ENCODE results near the gene CAMK1D. TPM values are rescaled to one million over a fixed set of nuclear protein-coding genes. Genes with fewer than 3 reads are reported as not detected.
A peak's percentile ranks its signal among the peaks of the same experiment; 100 is the strongest.

CAMK1D gene
- total RNA-seq, 1 experiment from 2014 or later: 10.2 TPM

DNA sequence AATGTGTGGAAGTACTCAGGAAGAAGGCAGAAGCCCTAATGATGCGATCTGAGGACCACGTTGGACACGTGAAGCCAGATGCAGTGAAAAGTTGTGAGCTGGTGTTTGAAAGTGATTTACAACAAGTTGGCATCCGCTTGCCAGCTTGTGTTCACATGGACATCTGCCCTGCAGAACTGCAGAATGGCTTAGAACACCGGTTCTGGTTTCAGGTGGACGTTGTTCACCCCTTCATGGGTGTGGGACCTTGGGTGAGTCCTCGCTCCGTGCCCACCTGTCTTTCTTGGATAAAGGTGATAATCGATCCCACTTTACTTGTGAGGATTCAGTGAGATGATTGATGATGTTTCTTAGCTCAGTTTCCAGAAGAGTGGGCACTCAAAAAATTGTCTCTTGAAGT, 53.8 kb downstream of the CAMK1D start:
- ChIA-PET CTCF (no interaction called here), POLR2A (no interaction called here)
- no peak overlapping the region for H3K4me3 Mint-ChIP-seq
- 0 out of 2 replicates have a peak, but pooled peaks cover 2% of the 10 kb centered on the region for H3K9me3 Mint-ChIP-seq
- H3K27ac Mint-ChIP-seq: no peak overlapping the region
- DNase-seq (ENCODE audit: low spot score) (no peak), ATAC-seq (no peak)
- H3K4me1 Mint-ChIP-seq: peaks cover 9% of the 10 kb centered on the region
- TF ChIP-seq ZNF121 (CRISPR knock-in tag; IDR thresholded peaks at IDR 0.05): no peak
- TF ChIP-seq, protein P1, sequence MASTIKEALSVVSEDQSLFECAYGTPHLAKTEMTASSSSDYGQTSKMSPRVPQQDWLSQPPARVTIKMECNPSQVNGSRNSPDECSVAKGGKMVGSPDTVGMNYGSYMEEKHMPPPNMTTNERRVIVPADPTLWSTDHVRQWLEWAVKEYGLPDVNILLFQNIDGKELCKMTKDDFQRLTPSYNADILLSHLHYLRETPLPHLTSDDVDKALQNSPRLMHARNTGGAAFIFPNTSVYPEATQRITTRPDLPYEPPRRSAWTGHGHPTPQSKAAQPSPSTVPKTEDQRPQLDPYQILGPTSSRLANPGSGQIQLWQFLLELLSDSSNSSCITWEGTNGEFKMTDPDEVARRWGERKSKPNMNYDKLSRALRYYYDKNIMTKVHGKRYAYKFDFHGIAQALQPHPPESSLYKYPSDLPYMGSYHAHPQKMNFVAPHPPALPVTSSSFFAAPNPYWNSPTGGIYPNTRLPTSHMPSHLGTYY (CRISPR knock-in tag; IDR thresholded peaks at IDR 0.05): no peak
- no peak for TF ChIP-seq HMGA2 (CRISPR knock-in tag; IDR thresholded peaks at IDR 0.05)
- TF ChIP-seq, protein P2, sequence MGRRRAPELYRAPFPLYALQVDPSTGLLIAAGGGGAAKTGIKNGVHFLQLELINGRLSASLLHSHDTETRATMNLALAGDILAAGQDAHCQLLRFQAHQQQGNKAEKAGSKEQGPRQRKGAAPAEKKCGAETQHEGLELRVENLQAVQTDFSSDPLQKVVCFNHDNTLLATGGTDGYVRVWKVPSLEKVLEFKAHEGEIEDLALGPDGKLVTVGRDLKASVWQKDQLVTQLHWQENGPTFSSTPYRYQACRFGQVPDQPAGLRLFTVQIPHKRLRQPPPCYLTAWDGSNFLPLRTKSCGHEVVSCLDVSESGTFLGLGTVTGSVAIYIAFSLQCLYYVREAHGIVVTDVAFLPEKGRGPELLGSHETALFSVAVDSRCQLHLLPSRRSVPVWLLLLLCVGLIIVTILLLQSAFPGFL (CRISPR knock-in tag; IDR thresholded peaks at IDR 0.05; ENCODE audit: borderline replicate concordance): no peak
- no peaks in the 10 kb centered on the region for H3K27me3 Mint-ChIP-seq (ENCODE audit: low read depth)
- no peaks in the 10 kb centered on the region for H3K36me3 Mint-ChIP-seq

DNA sequence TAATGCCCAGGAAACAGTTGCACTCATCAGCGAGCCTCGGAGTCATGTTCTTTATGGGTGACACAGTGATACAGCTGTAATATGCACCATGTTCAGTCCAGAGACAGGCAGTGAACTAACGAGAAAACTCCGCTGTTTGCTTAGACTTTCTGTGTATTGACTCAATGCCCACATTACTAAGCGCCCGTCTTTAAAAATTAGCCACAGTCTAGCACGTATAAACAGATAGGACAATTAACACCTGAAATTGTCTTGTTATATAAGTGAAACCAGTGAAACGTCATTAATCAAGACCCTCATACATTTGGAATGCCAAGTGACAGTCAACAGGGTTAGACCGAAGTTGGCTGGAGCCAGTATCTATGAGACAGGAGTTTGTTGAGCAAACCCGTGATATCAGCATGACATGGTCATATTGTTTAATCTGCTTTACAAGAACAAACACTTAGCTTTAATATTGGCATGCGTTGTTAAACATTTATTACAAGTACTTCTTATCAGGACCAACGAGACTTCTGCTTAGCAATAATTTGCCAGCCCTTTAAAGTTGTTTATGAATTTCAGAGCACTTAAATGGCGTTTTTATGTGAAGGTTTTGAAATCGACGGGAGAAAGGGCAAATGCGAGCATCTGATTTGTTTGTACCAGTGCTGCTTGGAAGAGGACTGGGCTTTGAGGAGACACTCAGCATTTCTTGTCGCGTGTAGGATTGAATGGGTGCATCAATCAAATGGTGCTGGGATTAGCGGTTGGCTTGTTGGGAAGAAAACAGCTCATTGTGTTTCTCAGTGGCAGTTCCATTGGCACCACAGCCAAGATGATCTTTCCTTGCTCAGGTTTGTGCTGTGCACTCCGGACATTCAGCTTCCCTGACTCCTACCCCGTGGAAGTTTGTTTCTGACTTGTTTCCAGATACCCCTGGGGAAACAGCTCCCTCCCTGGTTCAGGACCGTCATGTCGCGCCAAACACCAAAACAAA, 56.3 kb downstream of the CAMK1D start:
- ATAC-seq (0 out of 2 replicates have a peak, but pooled peaks have one; percentile 26), DNase-seq (ENCODE audit: low spot score) (no peak)
- ChIA-PET POLR2A (no interaction called here), CTCF (interaction anchor here (0.6 to 1.1 kb wide), 4 partner anchors 87 to 307 kb away, joined by 3 to 5 read pairs (median 4); no protein-coding TSS in a partner anchor)
- Mint-ChIP-seq H3K27me3 (ENCODE audit: low read depth) (no peaks in the 10 kb centered on the region), H3K4me3 (no peak overlapping the region), H3K27ac (no peak overlapping the region; the same call in 1 of the 2 replicates), H3K9me3 (no peaks in the 10 kb centered on the region), H3K36me3 (no peaks in the 10 kb centered on the region), H3K4me1 (peaks cover 9% of the 10 kb centered on the region)
- TF ChIP-seq ZNF416 (CRISPR knock-in tag; IDR thresholded peaks at IDR 0.05) (no peak), ZNF219 (CRISPR knock-in tag; IDR thresholded peaks at IDR 0.05; ENCODE audit: borderline replicate concordance) (no peak), ETV6 (CRISPR knock-in tag; IDR thresholded peaks at IDR 0.05) (no peak), TP53 (CRISPR knock-in tag; IDR thresholded peaks at IDR 0.05) (no peak), IRF2 (CRISPR knock-in tag; IDR thresholded peaks at IDR 0.05; ENCODE audit: borderline replicate concordance, low read depth) (no peak), GRHL2 (CRISPR knock-in tag; IDR thresholded peaks at IDR 0.05; ENCODE audit: insufficient replicate concordance, severe bottlenecking) (no peak), SOX15 (CRISPR knock-in tag; IDR thresholded peaks at IDR 0.05) (no peak)
- TF ChIP-seq, protein P3, sequence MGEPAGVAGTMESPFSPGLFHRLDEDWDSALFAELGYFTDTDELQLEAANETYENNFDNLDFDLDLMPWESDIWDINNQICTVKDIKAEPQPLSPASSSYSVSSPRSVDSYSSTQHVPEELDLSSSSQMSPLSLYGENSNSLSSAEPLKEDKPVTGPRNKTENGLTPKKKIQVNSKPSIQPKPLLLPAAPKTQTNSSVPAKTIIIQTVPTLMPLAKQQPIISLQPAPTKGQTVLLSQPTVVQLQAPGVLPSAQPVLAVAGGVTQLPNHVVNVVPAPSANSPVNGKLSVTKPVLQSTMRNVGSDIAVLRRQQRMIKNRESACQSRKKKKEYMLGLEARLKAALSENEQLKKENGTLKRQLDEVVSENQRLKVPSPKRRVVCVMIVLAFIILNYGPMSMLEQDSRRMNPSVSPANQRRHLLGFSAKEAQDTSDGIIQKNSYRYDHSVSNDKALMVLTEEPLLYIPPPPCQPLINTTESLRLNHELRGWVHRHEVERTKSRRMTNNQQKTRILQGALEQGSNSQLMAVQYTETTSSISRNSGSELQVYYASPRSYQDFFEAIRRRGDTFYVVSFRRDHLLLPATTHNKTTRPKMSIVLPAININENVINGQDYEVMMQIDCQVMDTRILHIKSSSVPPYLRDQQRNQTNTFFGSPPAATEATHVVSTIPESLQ (CRISPR knock-in tag; IDR thresholded peaks at IDR 0.05): no peak

DNA sequence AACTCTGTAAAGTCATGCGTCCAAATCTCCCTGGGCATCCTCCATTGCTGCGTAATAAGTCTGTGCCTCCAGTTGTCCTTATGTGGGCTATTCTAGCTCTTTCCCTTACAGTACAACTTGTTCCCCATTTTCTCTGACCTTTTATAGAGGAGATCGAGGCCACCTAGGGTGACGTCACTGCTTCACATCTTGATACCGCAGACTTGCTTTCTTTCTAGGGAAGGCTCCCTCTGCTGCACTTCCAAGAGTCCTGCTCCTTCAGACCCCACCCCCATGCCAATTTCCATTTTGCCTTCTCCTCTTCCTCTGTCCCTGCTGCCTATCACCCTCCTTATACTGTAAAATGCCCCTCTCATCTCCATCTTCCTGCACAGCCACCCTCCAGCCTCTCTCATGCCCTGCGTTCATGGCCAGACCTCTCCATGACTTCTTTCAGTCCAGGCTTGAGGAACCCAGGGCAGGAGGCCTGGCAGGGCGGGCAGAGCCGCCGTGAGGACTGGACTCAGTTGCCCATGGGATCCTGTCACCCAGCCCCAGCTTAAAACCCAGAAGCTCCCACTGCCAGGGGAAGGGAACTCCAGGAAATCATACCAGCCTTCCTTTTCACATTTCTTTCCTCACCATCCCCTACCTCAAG, 57.5 kb downstream of the CAMK1D start:
- H3K36me3 Mint-ChIP-seq: no peaks in the 10 kb centered on the region
- H3K4me1 Mint-ChIP-seq: peaks cover 9% of the 10 kb centered on the region
- no peak for DNase-seq (ENCODE audit: low spot score)
- no peak overlapping the region for H3K4me3 Mint-ChIP-seq
- H3K27me3 Mint-ChIP-seq (ENCODE audit: low read depth): no peaks in the 10 kb centered on the region
- no peak overlapping the region for H3K27ac Mint-ChIP-seq
- CTCF ChIA-PET: interaction anchor here (0.6 to 1.5 kb wide), 3 partner anchors 46 to 86 kb away, joined by 3 to 4 read pairs (median 3); no protein-coding TSS in a partner anchor
- POLR2A ChIA-PET: no interaction called here
- H3K9me3 Mint-ChIP-seq: no peaks in the 10 kb centered on the region
- peak; percentile 77 for ATAC-seq
- TF ChIP-seq, protein P4, sequence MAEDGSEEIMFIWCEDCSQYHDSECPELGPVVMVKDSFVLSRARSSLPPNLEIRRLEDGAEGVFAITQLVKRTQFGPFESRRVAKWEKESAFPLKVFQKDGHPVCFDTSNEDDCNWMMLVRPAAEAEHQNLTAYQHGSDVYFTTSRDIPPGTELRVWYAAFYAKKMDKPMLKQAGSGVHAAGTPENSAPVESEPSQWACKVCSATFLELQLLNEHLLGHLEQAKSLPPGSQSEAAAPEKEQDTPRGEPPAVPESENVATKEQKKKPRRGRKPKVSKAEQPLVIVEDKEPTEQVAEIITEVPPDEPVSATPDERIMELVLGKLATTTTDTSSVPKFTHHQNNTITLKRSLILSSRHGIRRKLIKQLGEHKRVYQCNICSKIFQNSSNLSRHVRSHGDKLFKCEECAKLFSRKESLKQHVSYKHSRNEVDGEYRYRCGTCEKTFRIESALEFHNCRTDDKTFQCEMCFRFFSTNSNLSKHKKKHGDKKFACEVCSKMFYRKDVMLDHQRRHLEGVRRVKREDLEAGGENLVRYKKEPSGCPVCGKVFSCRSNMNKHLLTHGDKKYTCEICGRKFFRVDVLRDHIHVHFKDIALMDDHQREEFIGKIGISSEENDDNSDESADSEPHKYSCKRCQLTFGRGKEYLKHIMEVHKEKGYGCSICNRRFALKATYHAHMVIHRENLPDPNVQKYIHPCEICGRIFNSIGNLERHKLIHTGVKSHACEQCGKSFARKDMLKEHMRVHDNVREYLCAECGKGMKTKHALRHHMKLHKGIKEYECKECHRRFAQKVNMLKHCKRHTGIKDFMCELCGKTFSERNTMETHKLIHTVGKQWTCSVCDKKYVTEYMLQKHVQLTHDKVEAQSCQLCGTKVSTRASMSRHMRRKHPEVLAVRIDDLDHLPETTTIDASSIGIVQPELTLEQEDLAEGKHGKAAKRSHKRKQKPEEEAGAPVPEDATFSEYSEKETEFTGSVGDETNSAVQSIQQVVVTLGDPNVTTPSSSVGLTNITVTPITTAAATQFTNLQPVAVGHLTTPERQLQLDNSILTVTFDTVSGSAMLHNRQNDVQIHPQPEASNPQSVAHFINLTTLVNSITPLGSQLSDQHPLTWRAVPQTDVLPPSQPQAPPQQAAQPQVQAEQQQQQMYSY (CRISPR knock-in tag; IDR thresholded peaks at IDR 0.05): no peak
- TF ChIP-seq, protein P5, sequence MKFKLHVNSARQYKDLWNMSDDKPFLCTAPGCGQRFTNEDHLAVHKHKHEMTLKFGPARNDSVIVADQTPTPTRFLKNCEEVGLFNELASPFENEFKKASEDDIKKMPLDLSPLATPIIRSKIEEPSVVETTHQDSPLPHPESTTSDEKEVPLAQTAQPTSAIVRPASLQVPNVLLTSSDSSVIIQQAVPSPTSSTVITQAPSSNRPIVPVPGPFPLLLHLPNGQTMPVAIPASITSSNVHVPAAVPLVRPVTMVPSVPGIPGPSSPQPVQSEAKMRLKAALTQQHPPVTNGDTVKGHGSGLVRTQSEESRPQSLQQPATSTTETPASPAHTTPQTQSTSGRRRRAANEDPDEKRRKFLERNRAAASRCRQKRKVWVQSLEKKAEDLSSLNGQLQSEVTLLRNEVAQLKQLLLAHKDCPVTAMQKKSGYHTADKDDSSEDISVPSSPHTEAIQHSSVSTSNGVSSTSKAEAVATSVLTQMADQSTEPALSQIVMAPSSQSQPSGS (CRISPR knock-in tag; IDR thresholded peaks at IDR 0.05; ENCODE audit: borderline replicate concordance, low read depth): no peak
- no peak for TF ChIP-seq SMAD4 (CRISPR knock-in tag; IDR thresholded peaks at IDR 0.05)
- TF ChIP-seq HMGA2 (CRISPR knock-in tag; IDR thresholded peaks at IDR 0.05): no peak
- TF ChIP-seq ZBTB21 (CRISPR knock-in tag; IDR thresholded peaks at IDR 0.05; ENCODE audit: borderline replicate concordance): no peak
- TF ChIP-seq, protein P6, sequence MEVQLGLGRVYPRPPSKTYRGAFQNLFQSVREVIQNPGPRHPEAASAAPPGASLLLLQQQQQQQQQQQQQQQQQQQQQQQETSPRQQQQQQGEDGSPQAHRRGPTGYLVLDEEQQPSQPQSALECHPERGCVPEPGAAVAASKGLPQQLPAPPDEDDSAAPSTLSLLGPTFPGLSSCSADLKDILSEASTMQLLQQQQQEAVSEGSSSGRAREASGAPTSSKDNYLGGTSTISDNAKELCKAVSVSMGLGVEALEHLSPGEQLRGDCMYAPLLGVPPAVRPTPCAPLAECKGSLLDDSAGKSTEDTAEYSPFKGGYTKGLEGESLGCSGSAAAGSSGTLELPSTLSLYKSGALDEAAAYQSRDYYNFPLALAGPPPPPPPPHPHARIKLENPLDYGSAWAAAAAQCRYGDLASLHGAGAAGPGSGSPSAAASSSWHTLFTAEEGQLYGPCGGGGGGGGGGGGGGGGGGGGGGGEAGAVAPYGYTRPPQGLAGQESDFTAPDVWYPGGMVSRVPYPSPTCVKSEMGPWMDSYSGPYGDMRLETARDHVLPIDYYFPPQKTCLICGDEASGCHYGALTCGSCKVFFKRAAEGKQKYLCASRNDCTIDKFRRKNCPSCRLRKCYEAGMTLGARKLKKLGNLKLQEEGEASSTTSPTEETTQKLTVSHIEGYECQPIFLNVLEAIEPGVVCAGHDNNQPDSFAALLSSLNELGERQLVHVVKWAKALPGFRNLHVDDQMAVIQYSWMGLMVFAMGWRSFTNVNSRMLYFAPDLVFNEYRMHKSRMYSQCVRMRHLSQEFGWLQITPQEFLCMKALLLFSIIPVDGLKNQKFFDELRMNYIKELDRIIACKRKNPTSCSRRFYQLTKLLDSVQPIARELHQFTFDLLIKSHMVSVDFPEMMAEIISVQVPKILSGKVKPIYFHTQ (CRISPR knock-in tag; IDR thresholded peaks at IDR 0.05): no peak

All from WTC11 (cell line).